Measurements from ENCODE around the gene CUBN.

DNA sequence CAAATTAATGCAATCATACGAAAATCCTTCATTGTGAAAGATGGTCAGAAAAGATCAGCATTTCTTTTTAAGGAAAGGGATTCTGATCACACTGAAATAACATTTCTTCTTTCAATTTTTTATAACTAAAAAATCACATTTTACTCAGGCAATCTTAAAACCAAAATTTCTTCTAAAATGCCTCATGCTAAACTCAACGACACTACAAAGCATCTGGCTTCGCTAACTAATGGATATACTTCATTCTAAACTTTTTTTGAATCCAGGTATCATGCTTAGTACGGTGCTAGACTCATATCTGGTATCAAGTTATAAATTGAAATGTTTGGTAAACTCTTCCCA, 100.4 kb downstream of the CUBN start:
- TF ChIP-seq, protein P1, sequence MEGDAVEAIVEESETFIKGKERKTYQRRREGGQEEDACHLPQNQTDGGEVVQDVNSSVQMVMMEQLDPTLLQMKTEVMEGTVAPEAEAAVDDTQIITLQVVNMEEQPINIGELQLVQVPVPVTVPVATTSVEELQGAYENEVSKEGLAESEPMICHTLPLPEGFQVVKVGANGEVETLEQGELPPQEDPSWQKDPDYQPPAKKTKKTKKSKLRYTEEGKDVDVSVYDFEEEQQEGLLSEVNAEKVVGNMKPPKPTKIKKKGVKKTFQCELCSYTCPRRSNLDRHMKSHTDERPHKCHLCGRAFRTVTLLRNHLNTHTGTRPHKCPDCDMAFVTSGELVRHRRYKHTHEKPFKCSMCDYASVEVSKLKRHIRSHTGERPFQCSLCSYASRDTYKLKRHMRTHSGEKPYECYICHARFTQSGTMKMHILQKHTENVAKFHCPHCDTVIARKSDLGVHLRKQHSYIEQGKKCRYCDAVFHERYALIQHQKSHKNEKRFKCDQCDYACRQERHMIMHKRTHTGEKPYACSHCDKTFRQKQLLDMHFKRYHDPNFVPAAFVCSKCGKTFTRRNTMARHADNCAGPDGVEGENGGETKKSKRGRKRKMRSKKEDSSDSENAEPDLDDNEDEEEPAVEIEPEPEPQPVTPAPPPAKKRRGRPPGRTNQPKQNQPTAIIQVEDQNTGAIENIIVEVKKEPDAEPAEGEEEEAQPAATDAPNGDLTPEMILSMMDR (IDR thresholded peaks at IDR 0.05), result no peak
- no peak for TF ChIP-seq EP300 (IDR thresholded peaks at IDR 0.05)
